Dedifferentiated amniotic fluid mesenchymal stem cell (primary cell): Measurements from ENCODE around the gene NDUFB2.
A peak's percentile ranks its signal among the peaks of the same experiment; 100 is the strongest.
"Not testable (repeated sequence)": the region's sequence is repeated elsewhere in the genome, so short reads cannot be mapped to it uniquely, and the experiment has no call there.

Experiments used
- DNase-seq: peaks from one replicate; pipeline ENCODE4 v3.0.0-alpha.2; 2016; ENCODE audit errors: extremely low spot score

NDUFB2 gene

GRCh38 chr7:140672382-140673062 lies 24.0 kb upstream of the NDUFB2 start, which contains the start of gene ADCK2:
Gene ADCK2, plus strand, starts transcription at chr7:140672945. Its CDS starts 386 bp downstream, at chr7:140673331.
- no peak for DNase-seq

GRCh38 chr7:140673063-140673773 lies 23.3 kb upstream of the NDUFB2 start:
- no peak for DNase-seq

GRCh38 chr7:140673774-140674155 lies 22.7 kb upstream of the NDUFB2 start:
- no peak for DNase-seq

- DNase-seq, result no peak
Observed at GRCh38 chr7:140674356-140674800, 22.1 kb upstream of the NDUFB2 start.

- DNase-seq, result peak; percentile 37
Observed at GRCh38 chr7:140674899-140675701, 21.4 kb upstream of the NDUFB2 start.

GRCh38 chr7:140675726-140676125 lies 20.8 kb upstream of the NDUFB2 start:
- no peak for DNase-seq

- no peak for DNase-seq
Observed at GRCh38 chr7:140676306-140676705, 20.2 kb upstream of the NDUFB2 start.

GRCh38 chr7:140676956-140677355 lies 19.6 kb upstream of the NDUFB2 start:
- DNase-seq, result not testable (repeated sequence)

GRCh38 chr7:140677496-140677895 lies 19.0 kb upstream of the NDUFB2 start:
- DNase-seq, result no peak

- no peak for DNase-seq
Observed at GRCh38 chr7:140678081-140678815, 18.3 kb upstream of the NDUFB2 start.

GRCh38 chr7:140678816-140679130 lies 17.7 kb upstream of the NDUFB2 start:
- DNase-seq, result no peak

- no peak for DNase-seq
Observed at GRCh38 chr7:140679186-140679585, 17.3 kb upstream of the NDUFB2 start.

GRCh38 chr7:140680886-140681285 lies 15.6 kb upstream of the NDUFB2 start:
- DNase-seq, result no peak

- no peak for DNase-seq
Observed at GRCh38 chr7:140681766-140682165, 14.7 kb upstream of the NDUFB2 start.

GRCh38 chr7:140683657-140684056 lies 12.9 kb upstream of the NDUFB2 start:
- no peak for DNase-seq

GRCh38 chr7:140684066-140684950 lies 12.2 kb upstream of the NDUFB2 start:
- DNase-seq, result no peak

GRCh38 chr7:140685407-140686087 lies 11.0 kb upstream of the NDUFB2 start:
- no peak for DNase-seq

- no peak for DNase-seq
Observed at GRCh38 chr7:140686921-140687320, 9.6 kb upstream of the NDUFB2 start.

- no peak for DNase-seq
Observed at GRCh38 chr7:140688341-140688740, 8.2 kb upstream of the NDUFB2 start.
